Measurements from ENCODE around the gene EML6. TPM values are rescaled to one million over a fixed set of nuclear protein-coding genes. Genes with fewer than 3 reads are reported as not detected.

EML6 gene
- total RNA-seq, 6 donors from 2014 or later, result 1.5 to 7.3 (median 4.0) TPM

DNA sequence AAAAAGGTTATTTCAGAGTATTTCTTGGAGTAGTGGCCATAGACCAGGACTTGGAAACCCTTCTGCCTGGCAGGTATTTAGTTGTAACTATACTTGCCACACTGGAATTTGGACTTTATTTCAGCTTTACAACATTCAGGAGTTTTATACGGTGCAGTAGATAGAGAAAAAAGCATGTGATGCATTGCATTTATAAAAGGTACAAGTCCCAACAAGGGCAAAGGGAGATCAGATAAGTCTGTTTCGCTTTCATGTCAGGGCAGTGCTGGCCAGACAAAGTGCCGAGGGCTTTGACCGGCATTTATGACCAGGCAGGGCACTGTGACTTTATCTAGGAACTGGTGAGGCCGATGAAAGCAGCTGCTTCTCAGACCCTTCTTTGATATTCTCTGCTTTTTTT, 181.4 kb downstream of the EML6 start:
- H3K27ac ChIP-seq, result no peak overlapping the region
- no peaks in the 10 kb centered on the region for H3K9me3 ChIP-seq
- no peaks in the 10 kb centered on the region for H3K36me3 ChIP-seq
- 85 to 88% methylated on average over 5 of the region's 5 CpGs for WGBS, 2 donors
- TF ChIP-seq EP300 (IDR thresholded peaks at IDR 0.05), result no peak
- no peak for TF ChIP-seq POLR2A (IDR thresholded peaks at IDR 0.05)
- no peak for TF ChIP-seq POLR2AphosphoS5 (IDR thresholded peaks at IDR 0.05)
- no peak for TF ChIP-seq CTCF (IDR thresholded peaks at IDR 0.05)
- H3K4me3 ChIP-seq, result no peak overlapping the region
- H3K27me3 ChIP-seq, result no peaks in the 10 kb centered on the region
- peaks cover 0 to 3% (median 0%) of the 10 kb centered on the region in 4 donors for H3K4me1 ChIP-seq
- ATAC-seq (ENCODE audit: low FRiP score in 2 of 2) (no peak), DNase-seq (no peak)

- TF ChIP-seq EP300 (IDR thresholded peaks at IDR 0.05) (no peak), POLR2AphosphoS5 (IDR thresholded peaks at IDR 0.05) (no peak), CTCF (IDR thresholded peaks at IDR 0.05) (no peak), POLR2A (IDR thresholded peaks at IDR 0.05) (no peak)
- no peak for ATAC-seq (ENCODE audit: low FRiP score in 2 of 2)
- no peaks in the 10 kb centered on the region for H3K9me3 ChIP-seq
- peaks cover 0 to 3% (median 0%) of the 10 kb centered on the region in 4 donors for H3K4me1 ChIP-seq
- no peak overlapping the region for H3K4me3 ChIP-seq
- 61 to 83% methylated on average over 3 of the region's 3 CpGs for WGBS, 2 donors
- H3K27ac ChIP-seq, result no peak overlapping the region
- H3K27me3 ChIP-seq, result no peaks in the 10 kb centered on the region
- H3K36me3 ChIP-seq, result no peaks in the 10 kb centered on the region
- no peak for DNase-seq
These were observed 183.3 kb downstream of the EML6 start for GRCh38 chr2:54906716-54907115.

DNA sequence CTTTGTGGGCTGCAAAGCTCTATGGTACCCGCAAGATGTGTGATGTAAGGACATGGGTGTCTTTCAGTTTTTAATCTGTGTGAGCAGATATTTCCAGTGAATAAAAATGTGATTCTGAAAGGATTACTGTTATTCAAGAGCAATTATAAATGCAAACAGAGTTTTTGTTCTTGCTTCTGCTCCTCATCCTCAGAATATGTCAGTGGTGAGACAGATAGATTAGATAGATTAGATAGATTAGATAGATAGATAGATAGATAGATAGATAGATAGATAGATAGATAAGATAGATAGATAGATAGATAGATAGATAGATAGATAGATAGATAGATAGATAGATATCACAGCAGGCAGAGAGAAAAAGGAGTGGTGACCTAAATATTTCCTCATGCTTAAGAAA, 184.2 kb downstream of the EML6 start:
- ATAC-seq (ENCODE audit: low FRiP score in 2 of 2) (no peak), DNase-seq (no peak)
- H3K9me3 ChIP-seq, result no peaks in the 10 kb centered on the region
- no peaks in the 10 kb centered on the region for H3K27me3 ChIP-seq
- TF ChIP-seq POLR2AphosphoS5 (IDR thresholded peaks at IDR 0.05) (no peak), CTCF (IDR thresholded peaks at IDR 0.05) (no peak), EP300 (IDR thresholded peaks at IDR 0.05) (no peak), POLR2A (IDR thresholded peaks at IDR 0.05) (no peak)
- no peak overlapping the region for H3K27ac ChIP-seq
- H3K4me1 ChIP-seq, result peaks cover 0 to 3% (median 0%) of the 10 kb centered on the region in 4 donors
- no peaks in the 10 kb centered on the region for H3K36me3 ChIP-seq
- WGBS, 2 donors, result 96 to 98% methylated on average over 1 of the region's 1 CpG
- no peak overlapping the region for H3K4me3 ChIP-seq

DNA sequence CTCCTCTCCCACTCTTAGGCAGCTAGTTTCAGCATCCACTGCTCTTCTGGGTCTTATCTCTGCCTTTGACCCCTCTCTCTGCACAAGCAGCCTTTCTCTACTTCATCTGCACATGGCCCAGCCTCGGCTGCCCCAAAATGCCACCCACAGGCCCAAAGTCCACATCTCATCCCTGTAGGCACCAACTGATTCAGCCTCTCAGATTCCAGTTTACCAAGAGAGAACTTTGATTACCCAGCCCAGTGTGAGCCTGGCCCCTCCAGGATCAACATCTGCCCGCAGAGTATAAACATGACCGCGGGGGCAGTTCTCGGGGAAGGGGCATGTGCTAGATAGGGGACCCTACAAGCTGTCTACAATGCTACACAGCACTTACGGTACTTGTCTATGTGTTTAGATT, 185.1 kb downstream of the EML6 start:
- no peak for TF ChIP-seq CTCF (IDR thresholded peaks at IDR 0.05)
- TF ChIP-seq POLR2A (IDR thresholded peaks at IDR 0.05), result no peak
- TF ChIP-seq POLR2AphosphoS5 (IDR thresholded peaks at IDR 0.05), result no peak
- no peak for TF ChIP-seq EP300 (IDR thresholded peaks at IDR 0.05)
- ATAC-seq (ENCODE audit: low FRiP score in 2 of 2) (no peak), DNase-seq (no peak)
- Histone ChIP-seq H3K4me3 (no peak overlapping the region), H3K4me1 (peaks cover 0 to 3% (median 0%) of the 10 kb centered on the region in 4 donors), H3K27ac (no peak overlapping the region), H3K9me3 (no peaks in the 10 kb centered on the region), H3K27me3 (no peaks in the 10 kb centered on the region), H3K36me3 (no peaks in the 10 kb centered on the region)
- WGBS, 2 donors, result 85 to 93% methylated on average over 6 of the region's 6 CpGs

DNA sequence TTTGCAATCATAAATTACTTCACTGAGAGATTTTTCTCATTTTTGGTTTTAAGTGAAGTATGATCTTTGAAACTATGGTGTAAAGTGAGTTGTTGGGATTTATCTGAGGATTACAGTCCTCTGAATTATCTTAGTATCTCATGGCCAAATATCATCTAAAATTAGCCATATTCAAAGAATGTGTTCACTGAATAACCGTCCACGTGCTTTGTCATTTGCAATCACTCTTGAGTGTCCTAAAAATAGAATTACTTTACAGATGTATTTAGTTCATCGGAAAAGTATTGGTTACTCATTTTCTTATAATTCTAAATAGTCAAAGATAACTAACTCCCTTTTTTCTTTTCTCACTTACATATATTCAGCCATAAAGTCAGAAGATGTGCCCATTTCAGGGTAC, 185.5 kb downstream of the EML6 start:
- no peak for TF ChIP-seq POLR2A (IDR thresholded peaks at IDR 0.05)
- no peak for TF ChIP-seq CTCF (IDR thresholded peaks at IDR 0.05)
- no peak for TF ChIP-seq POLR2AphosphoS5 (IDR thresholded peaks at IDR 0.05)
- no peak for TF ChIP-seq EP300 (IDR thresholded peaks at IDR 0.05)
- Histone ChIP-seq H3K4me1 (no peaks in the 10 kb centered on the region), H3K9me3 (no peaks in the 10 kb centered on the region), H3K36me3 (no peaks in the 10 kb centered on the region), H3K27ac (no peak overlapping the region), H3K4me3 (no peak overlapping the region), H3K27me3 (no peaks in the 10 kb centered on the region)
- WGBS, 2 donors, result 67 to 79% methylated on average over 3 of the region's 3 CpGs
- DNase-seq, result no peak
- ATAC-seq (ENCODE audit: low FRiP score in 2 of 2), result no peak

Data from upper lobe of left lung (tissue), 6 donors.